Peyer's patch (tissue), 4 donors: ENCODE data around the gene SLC27A4. TPM values are rescaled to one million over a fixed set of nuclear protein-coding genes. Genes with fewer than 3 reads are reported as not detected.

Experiments used
- DNase-seq, 3 donors: peaks; one replicate each; pipeline ENCODE4 v3.0.0-alpha.2; 2017 to 2019
- H3K27ac ChIP-seq, 4 donors: fragments of 200-600 bp; sonication (generic); one replicate each; pipeline ENCODE4 v1.5.1; 2016 to 2019
- H3K27me3 ChIP-seq, 2 donors: fragments of 200-600 bp; sonication (generic); one replicate each; pipeline ENCODE4 v1.5.1; 2019
- H3K36me3 ChIP-seq, 3 donors: fragments of 200-600 bp; sonication (generic); one replicate each; pipeline ENCODE4 v1.5.1; 2016 to 2019
- H3K4me1 ChIP-seq, 4 donors: fragments of 200-600 bp; sonication (generic); one replicate each; pipeline ENCODE4 v1.5.1; 2016 to 2019
- H3K4me3 ChIP-seq, 4 donors: fragments of 200-600 bp; sonication (generic); 1 replicate in 3 of 4; 2 replicates in 1 of 4; pipeline ENCODE4 v1.5.1; 2016 to 2019; ENCODE audit warnings: mild to moderate bottlenecking in 1 of 4
- H3K9me3 ChIP-seq, 4 donors: fragments of 200-600 bp; sonication (generic); one replicate each; pipeline ENCODE4 v1.5.1; 2016 to 2019; ENCODE audit warnings: mild to moderate bottlenecking in 1 of 4
- POLR2A ChIP-seq, 2 donors: fragments of 450-650 bp; IDR thresholded peaks; one replicate each; pipeline ENCODE4 v1.5.1; 2017; ENCODE audit warnings: antibody characterized with exemption in 2 of 2, mild to moderate bottlenecking in 2 of 2, moderate library complexity in 2 of 2
- total RNA-seq, 4 donors: library from RNA; depleted of rRNA; stranded (reverse); fragments of >200 nt; gene quantifications; one replicate each; pipeline ENCODE4 v1.1.0, GENCODE V29; 2016
- TF ChIP-seq, protein P1 (sequence below), 6 experiments: fragments of 450-650 bp in 4 of 6; fragments of 200-600 bp in 2 of 6; sonication (generic) in 1 of 6; IDR thresholded peaks; one replicate each; pipeline ENCODE4 v1.5.1; 2017 to 2019; ENCODE audit warnings: antibody characterized with exemption in 6 of 6, mild to moderate bottlenecking in 3 of 6, moderate library complexity in 1 of 6

Gene SLC27A4
- total RNA-seq, 4 donors from 2014 or later, result 28.1 to 312 (median 149) TPM

GRCh38 chr9:128310461-128310860 is 29.9 kb upstream of the SLC27A4 start:
- Histone ChIP-seq H3K4me3 (no peak overlapping the region), H3K9me3 (no peaks in the 10 kb centered on the region), H3K27ac (no peak overlapping the region), H3K4me1 (no peaks in the 10 kb centered on the region), H3K27me3 (no peaks in the 10 kb centered on the region), H3K36me3 (peaks cover 0 to 58% (median 0%) of the 10 kb centered on the region in 3 donors)
- TF ChIP-seq, protein P1, sequence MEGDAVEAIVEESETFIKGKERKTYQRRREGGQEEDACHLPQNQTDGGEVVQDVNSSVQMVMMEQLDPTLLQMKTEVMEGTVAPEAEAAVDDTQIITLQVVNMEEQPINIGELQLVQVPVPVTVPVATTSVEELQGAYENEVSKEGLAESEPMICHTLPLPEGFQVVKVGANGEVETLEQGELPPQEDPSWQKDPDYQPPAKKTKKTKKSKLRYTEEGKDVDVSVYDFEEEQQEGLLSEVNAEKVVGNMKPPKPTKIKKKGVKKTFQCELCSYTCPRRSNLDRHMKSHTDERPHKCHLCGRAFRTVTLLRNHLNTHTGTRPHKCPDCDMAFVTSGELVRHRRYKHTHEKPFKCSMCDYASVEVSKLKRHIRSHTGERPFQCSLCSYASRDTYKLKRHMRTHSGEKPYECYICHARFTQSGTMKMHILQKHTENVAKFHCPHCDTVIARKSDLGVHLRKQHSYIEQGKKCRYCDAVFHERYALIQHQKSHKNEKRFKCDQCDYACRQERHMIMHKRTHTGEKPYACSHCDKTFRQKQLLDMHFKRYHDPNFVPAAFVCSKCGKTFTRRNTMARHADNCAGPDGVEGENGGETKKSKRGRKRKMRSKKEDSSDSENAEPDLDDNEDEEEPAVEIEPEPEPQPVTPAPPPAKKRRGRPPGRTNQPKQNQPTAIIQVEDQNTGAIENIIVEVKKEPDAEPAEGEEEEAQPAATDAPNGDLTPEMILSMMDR (IDR thresholded peaks at IDR 0.05), result no peak
- no peak for TF ChIP-seq POLR2A (IDR thresholded peaks at IDR 0.05)
- no peak for DNase-seq

GRCh38 chr9:128314697-128315096 is 25.6 kb upstream of the SLC27A4 start:
- DNase-seq, result no peak
- H3K36me3 ChIP-seq, result peaks cover 0 to 71% (median 0%) of the 10 kb centered on the region in 3 donors

DNA sequence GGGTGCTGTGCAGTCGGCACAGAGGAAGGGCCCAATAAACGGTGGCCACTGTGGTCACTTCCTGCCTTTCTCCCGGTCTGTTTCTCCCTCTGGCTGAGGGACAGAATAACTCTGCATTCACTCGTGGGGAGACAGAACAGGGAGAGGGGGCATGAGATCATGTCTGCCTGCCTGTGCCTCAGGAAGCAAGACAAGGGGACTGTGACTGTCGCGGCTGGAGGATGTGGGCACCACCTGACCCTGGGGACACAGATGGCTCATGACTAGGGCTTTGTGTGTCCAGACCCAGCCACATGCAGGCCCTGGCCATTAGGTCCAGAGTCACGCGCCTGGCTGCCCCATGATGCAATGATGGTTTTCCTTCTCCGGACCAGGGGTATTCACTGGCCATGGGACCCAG is 23.9 kb upstream of the SLC27A4 start:
- peaks cover 0 to 7% (median under 1%) of the 10 kb centered on the region in 4 donors for H3K4me1 ChIP-seq
- no peaks in the 10 kb centered on the region for H3K9me3 ChIP-seq
- DNase-seq, result no peak
- no peak overlapping the region for H3K27ac ChIP-seq
- no peak overlapping the region for H3K4me3 ChIP-seq
- TF ChIP-seq POLR2A (IDR thresholded peaks at IDR 0.05), result no peak
- TF ChIP-seq, protein P1 (IDR thresholded peaks at IDR 0.05), result no peak
- H3K27me3 ChIP-seq, result no peaks in the 10 kb centered on the region
- H3K36me3 ChIP-seq, result peaks cover 0 to 54% (median 0%) of the 10 kb centered on the region in 3 donors

More at GRCh38 chr9:128314697-128315096, 25.6 kb upstream of the SLC27A4 start:
- H3K27ac ChIP-seq, result no peak overlapping the region
- H3K4me3 ChIP-seq, result no peak overlapping the region
- H3K4me1 ChIP-seq, result no peaks in the 10 kb centered on the region
- H3K9me3 ChIP-seq, result no peaks in the 10 kb centered on the region
- TF ChIP-seq, protein P1 (IDR thresholded peaks at IDR 0.05), result no peak
- TF ChIP-seq POLR2A (IDR thresholded peaks at IDR 0.05), result no peak
- H3K27me3 ChIP-seq, result no peaks in the 10 kb centered on the region

GRCh38 chr9:128317629-128318028 is 22.7 kb upstream of the SLC27A4 start:
- no peak for TF ChIP-seq POLR2A (IDR thresholded peaks at IDR 0.05)
- TF ChIP-seq, protein P1 (IDR thresholded peaks at IDR 0.05), result no peak
- Histone ChIP-seq H3K4me3 (no peak overlapping the region), H3K27ac (no peak overlapping the region), H3K36me3 (peaks cover 0 to 53% (median 0%) of the 10 kb centered on the region in 3 donors), H3K27me3 (no peaks in the 10 kb centered on the region), H3K4me1 (peaks cover 0 to 11% (median 3%) of the 10 kb centered on the region in 4 donors), H3K9me3 (no peaks in the 10 kb centered on the region)
- DNase-seq, result no peak

GRCh38 chr9:128321343-128321742 is 19.0 kb upstream of the SLC27A4 start:
- Histone ChIP-seq H3K36me3 (peaks cover 0 to 34% (median 0%) of the 10 kb centered on the region in 3 donors), H3K4me1 (peaks cover 4 to 25% (median 12%) of the 10 kb centered on the region in 4 donors), H3K4me3 (peak overlapping the region in 3 of 4 donors; percentile 73 to 91 (median 84)), H3K9me3 (no peaks in the 10 kb centered on the region), H3K27ac (no peak overlapping the region), H3K27me3 (no peaks in the 10 kb centered on the region)
- no peak for TF ChIP-seq POLR2A (IDR thresholded peaks at IDR 0.05)
- TF ChIP-seq, protein P1 (IDR thresholded peaks at IDR 0.05), result no peak
- no peak for DNase-seq
